ENCODE measurements around the gene ALPK1.

ALPK1 gene

GRCh38 chr4:112322866-112323265 is 25.7 kb downstream of the ALPK1 start:
- no peak for TF ChIP-seq CTCF (IDR thresholded peaks at IDR 0.05; ENCODE audit: low read depth, low read length)
- no peak for DNase-seq (ENCODE audit: extremely low read depth, low read depth)

GRCh38 chr4:112325530-112325929 is 28.4 kb downstream of the ALPK1 start:
- TF ChIP-seq CTCF (IDR thresholded peaks at IDR 0.05; ENCODE audit: low read depth, low read length) = no peak
- DNase-seq (ENCODE audit: extremely low read depth, low read depth) = no peak

- DNase-seq (ENCODE audit: extremely low read depth, low read depth) = peak; percentile 27
- peak; percentile 52 for TF ChIP-seq CTCF (IDR thresholded peaks at IDR 0.05; ENCODE audit: low read depth, low read length)
Observed at GRCh38 chr4:112327965-112328733, 31.0 kb downstream of the ALPK1 start.

GRCh38 chr4:112328734-112329130 is 31.6 kb downstream of the ALPK1 start:
- no peak for DNase-seq (ENCODE audit: extremely low read depth, low read depth)
- no peak for TF ChIP-seq CTCF (IDR thresholded peaks at IDR 0.05; ENCODE audit: low read depth, low read length)

GRCh38 chr4:112329672-112330375 is 32.7 kb downstream of the ALPK1 start:
- DNase-seq (ENCODE audit: extremely low read depth, low read depth) = no peak
- no peak for TF ChIP-seq CTCF (IDR thresholded peaks at IDR 0.05; ENCODE audit: low read depth, low read length)

GRCh38 chr4:112330921-112331320 is 33.8 kb downstream of the ALPK1 start:
- TF ChIP-seq CTCF (IDR thresholded peaks at IDR 0.05; ENCODE audit: low read depth, low read length) = no peak
- DNase-seq (ENCODE audit: extremely low read depth, low read depth) = no peak

- DNase-seq (ENCODE audit: extremely low read depth, low read depth) = no peak
- no peak for TF ChIP-seq CTCF (IDR thresholded peaks at IDR 0.05; ENCODE audit: low read depth, low read length)
Observed at GRCh38 chr4:112332398-112332797, 35.2 kb downstream of the ALPK1 start.

Data from AG09319 (cell line).